Measurements from ENCODE around the gene WASF3.

- TF ChIP-seq CTCF (IDR thresholded peaks at IDR 0.05; ENCODE audit: low read length): no peak
- TF ChIP-seq EZH2 (IDR thresholded peaks at IDR 0.05; ENCODE audit: borderline replicate concordance, low read length): no peak
Observed at GRCh38 chr13:26653310-26653709, 95.8 kb downstream of the WASF3 start.
